Fibroblast of lung (primary cell): ENCODE data around the gene RER1. TPM values are rescaled to one million over a fixed set of nuclear protein-coding genes. Genes with fewer than 3 reads are reported as not detected.

Source experiments
- DNase-seq, 2 donors: peaks; one replicate each; pipeline versions ENCODE4 v3.0.0 to v3.0.0-alpha.2; 2010; ENCODE audit warnings: low read depth in 2 of 2
- H2AFZ ChIP-seq: 2 replicates; pipeline ENCODE4 v1.5.1; 2012; ENCODE audit warnings: low read length, control low read depth, inconsistent platforms
- H3K27ac ChIP-seq: 2 replicates; pipeline ENCODE4 v1.5.1; 2011; ENCODE audit warnings: low read length, control low read depth; ENCODE audit not compliant: insufficient read depth
- H3K27me3 ChIP-seq: 2 replicates; pipeline ENCODE4 v1.5.1; 2011; ENCODE audit warnings: mild to moderate bottlenecking, low read length; ENCODE audit not compliant: control insufficient read depth, insufficient read depth
- H3K36me3 ChIP-seq: 2 replicates; pipeline ENCODE4 v1.5.1; 2011; ENCODE audit warnings: low read length; ENCODE audit not compliant: control insufficient read depth, insufficient read depth
- H3K4me1 ChIP-seq: 2 replicates; pipeline ENCODE4 v1.5.1; 2011; ENCODE audit warnings: low read length; ENCODE audit not compliant: control insufficient read depth, insufficient read depth; ENCODE audit errors: extremely low read depth
- H3K4me2 ChIP-seq: 2 replicates; pipeline ENCODE4 v1.5.1; 2011; ENCODE audit warnings: low read length, control low read depth; ENCODE audit not compliant: insufficient read depth; ENCODE audit errors: extremely low read depth
- H3K4me3 ChIP-seq, 4 experiments: fragments of 200-600 bp in 1 of 4; sonication (generic) in 1 of 4; replicated peaks in 1 of 4; 2 replicates each; pipeline ENCODE4 v1.5.1; 2011 to 2016; ENCODE audit warnings: low read length in 4 of 4, low read depth in 3 of 4, mild to moderate bottlenecking in 3 of 4, control low read depth in 2 of 4, inconsistent platforms in 1 of 4, mixed read lengths in 1 of 4; ENCODE audit not compliant: insufficient read depth in 1 of 4; ENCODE audit errors: control extremely low read depth in 1 of 4
- H3K79me2 ChIP-seq: 2 replicates; pipeline ENCODE4 v1.5.1; 2012; ENCODE audit warnings: mild to moderate bottlenecking, low read length, inconsistent platforms; ENCODE audit not compliant: control insufficient read depth, insufficient read depth
- H3K9ac ChIP-seq: 2 replicates; pipeline ENCODE4 v1.5.1; 2011; ENCODE audit warnings: mild to moderate bottlenecking, low read length, control low read depth; ENCODE audit not compliant: insufficient read depth
- H3K9me3 ChIP-seq: 2 replicates; pipeline ENCODE4 v1.5.1; 2012; ENCODE audit warnings: low read depth, low read length; ENCODE audit not compliant: control insufficient read depth, insufficient read depth
- H4K20me1 ChIP-seq: 2 replicates; pipeline ENCODE4 v1.5.1; 2011; ENCODE audit warnings: low read length; ENCODE audit not compliant: control insufficient read depth, insufficient read depth; ENCODE audit errors: extremely low read depth
- EZH2 ChIP-seq: IDR thresholded peaks from 2 replicates; pipeline ENCODE4 v1.5.1; 2012; ENCODE audit warnings: low read length, control low read depth, mild to moderate bottlenecking; ENCODE audit errors: missing control alignments
- polyA plus RNA-seq, 2 donors: library from polyadenylated mRNA; depleted of rRNA in 1 of 2; stranded (reverse) in 1 of 2; unstranded in 1 of 2; fragments of >200 nt; gene quantifications; 2 replicates each; pipeline ENCODE4 v1.2.1, GENCODE V29; 2011 to 2012; ENCODE audit warnings: missing spikeins in 1 of 2
- total RNA-seq: library from RNA; depleted of rRNA; stranded (reverse); fragments of >200 nt; gene quantifications from 2 replicates; pipeline ENCODE4 v1.2.1, GENCODE V29; 2014
- TF ChIP-seq, protein P1 (sequence below), 2 donors: IDR thresholded peaks in 1 of 2; conservative IDR thresholded peaks in 1 of 2; 1 replicate in 1 of 2; 2 replicates in 1 of 2; pipeline ENCODE4 v1.5.1; 2011 to 2012; ENCODE audit warnings: low read length in 2 of 2, control low read depth in 1 of 2, inconsistent platforms in 1 of 2, low read depth in 1 of 2, mild to moderate bottlenecking in 1 of 2

The RER1 gene
- total and polyA plus RNA-seq, 2 donors (not counting 1 experiment from before 2014, with no cell fraction given) = 76.1 to 271 TPM

DNA sequence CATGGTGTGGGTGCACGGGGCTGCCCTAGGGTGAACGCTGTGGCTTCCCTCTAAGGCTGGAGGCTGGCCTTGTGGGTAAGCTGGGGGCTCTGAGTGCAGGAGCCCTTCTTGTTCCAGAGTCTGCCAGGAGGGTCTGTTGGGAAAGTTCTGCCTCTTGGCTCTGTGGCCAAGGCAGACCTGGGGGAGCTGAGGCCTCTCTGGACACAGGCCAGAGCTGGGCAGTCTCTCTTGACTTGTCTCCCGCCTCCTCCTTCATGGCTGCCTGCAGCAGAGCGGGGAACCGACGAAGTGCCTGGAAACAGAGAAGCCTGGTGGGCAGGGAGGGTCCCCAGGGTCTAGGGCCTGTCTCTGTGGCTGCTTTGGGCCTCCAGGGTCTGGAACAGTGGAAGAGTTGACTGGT is 51.0 kb downstream of the RER1 start:
- no peak overlapping the region for H3K27ac ChIP-seq
- TF ChIP-seq, protein P1, sequence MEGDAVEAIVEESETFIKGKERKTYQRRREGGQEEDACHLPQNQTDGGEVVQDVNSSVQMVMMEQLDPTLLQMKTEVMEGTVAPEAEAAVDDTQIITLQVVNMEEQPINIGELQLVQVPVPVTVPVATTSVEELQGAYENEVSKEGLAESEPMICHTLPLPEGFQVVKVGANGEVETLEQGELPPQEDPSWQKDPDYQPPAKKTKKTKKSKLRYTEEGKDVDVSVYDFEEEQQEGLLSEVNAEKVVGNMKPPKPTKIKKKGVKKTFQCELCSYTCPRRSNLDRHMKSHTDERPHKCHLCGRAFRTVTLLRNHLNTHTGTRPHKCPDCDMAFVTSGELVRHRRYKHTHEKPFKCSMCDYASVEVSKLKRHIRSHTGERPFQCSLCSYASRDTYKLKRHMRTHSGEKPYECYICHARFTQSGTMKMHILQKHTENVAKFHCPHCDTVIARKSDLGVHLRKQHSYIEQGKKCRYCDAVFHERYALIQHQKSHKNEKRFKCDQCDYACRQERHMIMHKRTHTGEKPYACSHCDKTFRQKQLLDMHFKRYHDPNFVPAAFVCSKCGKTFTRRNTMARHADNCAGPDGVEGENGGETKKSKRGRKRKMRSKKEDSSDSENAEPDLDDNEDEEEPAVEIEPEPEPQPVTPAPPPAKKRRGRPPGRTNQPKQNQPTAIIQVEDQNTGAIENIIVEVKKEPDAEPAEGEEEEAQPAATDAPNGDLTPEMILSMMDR (conservative IDR thresholded peaks at IDR 0.05 in 1 of 2, IDR thresholded peaks at IDR 0.05 in 1 of 2; ENCODE audit: low read depth in 1 of 2, low read length in 2 of 2) = no peak
- TF ChIP-seq EZH2 = peak; percentile 83
- no peaks in the 10 kb centered on the region for H3K4me1 ChIP-seq
- no peak overlapping the region for H3K4me2 ChIP-seq
- H3K9ac ChIP-seq = no peak overlapping the region
- peaks cover 25% of the 10 kb centered on the region for H3K27me3 ChIP-seq
- no peaks in the 10 kb centered on the region for H3K79me2 ChIP-seq
- H3K9me3 ChIP-seq = no peaks in the 10 kb centered on the region
- H2AFZ ChIP-seq = no peak overlapping the region
- H4K20me1 ChIP-seq = no peaks in the 10 kb centered on the region
- H3K36me3 ChIP-seq = no peaks in the 10 kb centered on the region
- no peak overlapping the region for H3K4me3 ChIP-seq
- no peak for DNase-seq

DNA sequence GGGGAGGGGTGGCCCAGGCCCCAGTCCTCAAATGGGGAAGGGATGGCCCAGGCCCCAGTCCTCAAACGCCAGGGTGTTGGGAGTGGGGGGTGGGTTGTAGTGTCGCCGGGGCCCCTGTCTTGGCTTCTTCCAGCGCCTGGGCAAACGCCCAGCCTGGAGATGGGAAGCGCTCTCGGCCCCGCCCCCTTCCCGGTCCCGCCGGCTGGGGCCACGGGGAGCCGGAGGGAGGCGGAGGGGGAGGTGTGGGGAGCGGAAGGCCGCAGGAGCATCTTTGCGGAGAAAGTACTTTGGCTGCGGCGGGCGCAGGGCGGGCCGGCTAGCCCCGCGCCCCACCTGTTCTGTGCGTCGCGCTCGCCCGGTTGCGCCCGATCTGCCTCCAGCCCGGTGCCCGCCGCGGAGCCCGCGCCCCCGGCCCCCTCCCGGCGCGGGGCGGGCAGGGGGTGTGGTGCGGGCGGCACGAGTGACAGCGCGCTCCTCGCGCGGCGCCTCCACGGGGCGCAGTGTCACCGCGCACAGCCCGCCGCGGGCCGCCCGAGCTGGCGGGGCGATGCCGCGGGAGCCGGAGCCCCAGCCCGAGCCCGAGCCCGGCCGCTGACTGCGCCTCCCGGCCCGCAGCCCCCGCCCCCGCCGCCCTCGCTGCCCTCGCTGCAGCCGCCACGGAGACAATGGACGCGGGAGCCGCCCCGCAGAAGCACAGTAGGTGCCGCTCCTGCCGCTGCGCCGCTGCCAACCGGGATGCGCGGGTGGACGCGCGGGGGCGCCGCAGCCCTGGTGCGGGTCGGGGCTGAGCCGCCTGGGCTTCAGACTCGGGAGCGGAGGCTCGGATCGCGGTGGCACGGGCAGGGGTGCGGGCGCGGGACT is 51.9 kb downstream of the RER1 start:
- no peak overlapping the region for H2AFZ ChIP-seq
- H4K20me1 ChIP-seq = no peaks in the 10 kb centered on the region
- no peak overlapping the region for H3K4me3 ChIP-seq
- DNase-seq = no peak
- H3K4me2 ChIP-seq = no peak overlapping the region
- no peak for TF ChIP-seq EZH2
- TF ChIP-seq, protein P1 (conservative IDR thresholded peaks at IDR 0.05 in 1 of 2, IDR thresholded peaks at IDR 0.05 in 1 of 2; ENCODE audit: low read depth in 1 of 2, low read length in 2 of 2) = peak in 1 of 2 donors; percentile 5
- no peak overlapping the region for H3K27ac ChIP-seq
- H3K4me1 ChIP-seq = no peaks in the 10 kb centered on the region
- no peak overlapping the region for H3K9ac ChIP-seq
- H3K36me3 ChIP-seq = no peaks in the 10 kb centered on the region
- H3K9me3 ChIP-seq = no peaks in the 10 kb centered on the region
- H3K79me2 ChIP-seq = no peaks in the 10 kb centered on the region
- peaks cover 25% of the 10 kb centered on the region for H3K27me3 ChIP-seq

DNA sequence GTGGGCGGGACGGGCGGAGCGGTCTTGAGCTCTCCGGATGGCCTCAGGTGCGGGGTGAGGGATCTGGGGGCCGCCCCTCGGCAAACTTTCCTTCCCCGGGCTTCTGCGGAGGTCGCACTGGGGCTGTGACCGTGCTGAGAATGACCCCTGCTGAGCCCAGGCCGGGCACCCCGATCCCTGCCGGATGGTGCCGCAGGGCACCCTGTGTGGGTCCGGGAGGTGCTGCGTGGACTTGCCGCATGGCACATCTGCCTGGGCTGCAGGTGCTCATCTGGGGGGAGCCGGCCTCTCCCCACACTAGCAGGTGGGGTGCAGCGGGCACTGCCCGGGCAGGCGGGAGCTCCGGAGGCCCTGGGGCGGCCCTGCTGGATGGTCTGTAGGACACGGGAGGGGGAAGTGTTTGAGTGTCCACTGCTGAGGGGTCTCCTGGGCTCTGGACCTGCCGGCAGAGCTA is 52.5 kb downstream of the RER1 start:
- no peaks in the 10 kb centered on the region for H3K79me2 ChIP-seq
- no peaks in the 10 kb centered on the region for H3K4me1 ChIP-seq
- peaks cover 25% of the 10 kb centered on the region for H3K27me3 ChIP-seq
- no peak overlapping the region for H3K4me3 ChIP-seq
- TF ChIP-seq, protein P1 (conservative IDR thresholded peaks at IDR 0.05 in 1 of 2, IDR thresholded peaks at IDR 0.05 in 1 of 2; ENCODE audit: low read depth in 1 of 2, low read length in 2 of 2) = no peak
- peak; percentile 69 for TF ChIP-seq EZH2
- H3K36me3 ChIP-seq = no peaks in the 10 kb centered on the region
- H3K9ac ChIP-seq = no peak overlapping the region
- H3K4me2 ChIP-seq = no peak overlapping the region
- no peak overlapping the region for H3K27ac ChIP-seq
- no peak for DNase-seq
- no peak overlapping the region for H2AFZ ChIP-seq
- H3K9me3 ChIP-seq = no peaks in the 10 kb centered on the region
- H4K20me1 ChIP-seq = no peaks in the 10 kb centered on the region
